IMR-90 (cell line): ENCODE measurements around the gene FDX1. TPM values are rescaled to one million over a fixed set of nuclear protein-coding genes. Genes with fewer than 3 reads are reported as not detected.

Source experiments
- ATAC-seq: fragments of 200-7000 bp; cut with Tn5 transposase; 2 replicates; pipeline ENCODE4 v1.9.1; 2020; ENCODE audit warnings: low read depth, mild to moderate bottlenecking, moderate library complexity
- BruUV-seq: library from RNA; stranded (reverse); fragments of 400-500 nt; replicated peaks from 2 replicates; lab custom pipeline; 2021; lab: Mats Ljungman, UMichigan
- CTCF ChIA-PET: fragments of 300-600 bp; formaldehyde crosslinking; extraction: SDS; loops from one replicate; lab custom pipeline; 2021; ENCODE audit warnings: antibody characterized with exemption; lab: Yijun Ruan, JAX
- POLR2A ChIA-PET: fragments of 300-600 bp; sonication (Branson Sonifier 250); formaldehyde crosslinking; loops from one replicate; lab custom pipeline; 2022; ENCODE audit warnings: antibody characterized with exemption; ENCODE audit not compliant: unreplicated experiment; lab: Charles Lee
- DNase-seq: peaks from one replicate; pipeline ENCODE4 v3.0.0; 2013
- H2AFZ ChIP-seq: replicated peaks from 2 replicates; pipeline ENCODE3; 2013; ENCODE audit warnings: low read length, mild to moderate bottlenecking; ENCODE audit not compliant: poor library complexity
- H2AK5ac ChIP-seq: 2 replicates; pipeline ENCODE4 v1.6.1; 2013; ENCODE audit warnings: low read depth, low read length, inconsistent platforms
- H2AK9ac ChIP-seq: replicated peaks from 2 replicates; pipeline ENCODE3; 2013; ENCODE audit warnings: mild to moderate bottlenecking, low read depth, low read length, moderate library complexity; ENCODE audit not compliant: poor library complexity
- H2BK120ac ChIP-seq: 2 replicates; pipeline ENCODE4 v1.6.1; 2013; ENCODE audit warnings: low read depth, low read length, inconsistent platforms
- H2BK15ac ChIP-seq: 3 replicates; pipeline ENCODE4 v1.6.1; 2013; ENCODE audit warnings: low read depth, low read length, inconsistent platforms
- H2BK20ac ChIP-seq: 2 replicates; pipeline ENCODE4 v1.6.1; 2013; ENCODE audit warnings: low read depth, mild to moderate bottlenecking, inconsistent platforms, low read length, moderate library complexity
- H2BK5ac ChIP-seq: 2 replicates; pipeline ENCODE4 v1.6.1; 2013; ENCODE audit warnings: mild to moderate bottlenecking, low read depth, low read length, inconsistent platforms; ENCODE audit not compliant: poor library complexity, severe bottlenecking
- H3K14ac ChIP-seq: replicated peaks from 2 replicates; pipeline ENCODE4 v1.6.1; 2013; ENCODE audit warnings: low read depth, low read length, inconsistent platforms
- H3K18ac ChIP-seq: 2 replicates; pipeline ENCODE4 v1.6.1; 2013; ENCODE audit warnings: low read depth, low read length, control low read depth
- H3K23ac ChIP-seq: 2 replicates; pipeline ENCODE4 v1.6.1; 2013; ENCODE audit warnings: low read depth, low read length, inconsistent platforms
- H3K27ac ChIP-seq: 2 replicates; pipeline ENCODE4 v1.5.1; 2013; ENCODE audit warnings: mild to moderate bottlenecking, control low read depth, low read length; ENCODE audit not compliant: insufficient read depth
- H3K27me3 ChIP-seq: 2 replicates; pipeline ENCODE4 v1.6.1; 2013; ENCODE audit warnings: low read length; ENCODE audit not compliant: control insufficient read depth, insufficient read depth
- H3K36me3 ChIP-seq: 2 replicates; pipeline ENCODE4 v1.6.1; 2013; ENCODE audit warnings: low read length, mixed read lengths; ENCODE audit not compliant: control insufficient read depth, insufficient read depth
- H3K4ac ChIP-seq: 2 replicates; pipeline ENCODE4 v1.6.1; 2013; ENCODE audit warnings: low read depth, low read length, inconsistent platforms
- H3K4me1 ChIP-seq: 2 replicates; pipeline ENCODE4 v1.6.1; 2013; ENCODE audit warnings: low read length, mixed read lengths; ENCODE audit not compliant: control insufficient read depth, insufficient read depth
- H3K4me2 ChIP-seq: 2 replicates; pipeline ENCODE4 v1.6.1; 2013; ENCODE audit warnings: low read depth, mild to moderate bottlenecking, control low read depth, low read length, moderate library complexity
- H3K4me3 ChIP-seq: 2 replicates; pipeline ENCODE4 v1.5.1; 2013; ENCODE audit warnings: low read depth, mild to moderate bottlenecking, control low read depth, low read length, moderate library complexity; ENCODE audit not compliant: insufficient read depth
- H3K56ac ChIP-seq: 2 replicates; pipeline ENCODE4 v1.6.1; 2013; ENCODE audit warnings: low read length, inconsistent platforms; ENCODE audit not compliant: insufficient read depth; ENCODE audit errors: extremely low read depth
- H3K79me1 ChIP-seq, 2 experiments: 2 replicates each; pipeline ENCODE4 v1.6.1; 2013; ENCODE audit warnings: low read length in 2 of 2, inconsistent platforms in 1 of 2, low read depth in 1 of 2
- H3K9ac ChIP-seq: 2 replicates; pipeline ENCODE4 v1.6.1; 2013; ENCODE audit warnings: low read depth, low read length, control low read depth
- H3K9me1 ChIP-seq: 2 replicates; pipeline ENCODE4 v1.6.1; 2013; ENCODE audit warnings: low read length, inconsistent platforms; ENCODE audit not compliant: insufficient read depth
- H3K9me3 ChIP-seq: 2 replicates; pipeline ENCODE4 v1.6.1; 2013; ENCODE audit warnings: low read length; ENCODE audit not compliant: control insufficient read depth, insufficient read depth
- H4K20me1 ChIP-seq: 2 replicates; pipeline ENCODE4 v1.6.1; 2013; ENCODE audit warnings: low read length, inconsistent platforms; ENCODE audit not compliant: insufficient read depth
- H4K5ac ChIP-seq: 2 replicates; pipeline ENCODE4 v1.6.1; 2013; ENCODE audit warnings: mild to moderate bottlenecking, low read depth, low read length, control low read depth
- H4K8ac ChIP-seq, 2 experiments: 2 replicates each; pipeline ENCODE4 v1.6.1; 2013; ENCODE audit warnings: low read depth in 2 of 2, low read length in 2 of 2, control low read depth in 1 of 2, inconsistent platforms in 1 of 2
- H4K91ac ChIP-seq: 2 replicates; pipeline ENCODE4 v1.6.1; 2013; ENCODE audit warnings: low read depth, low read length, inconsistent platforms; ENCODE audit not compliant: insufficient read depth
- BHLHE40 ChIP-seq: fragments of 150-350 bp; IDR thresholded peaks from 2 replicates; pipeline ENCODE4 v1.6.1; 2016; ENCODE audit warnings: mild to moderate bottlenecking, low read depth, low read length
- CEBPB ChIP-seq: IDR thresholded peaks from 2 replicates; pipeline ENCODE4 v1.6.1; 2012; ENCODE audit warnings: low read depth, low read length, improper control_type of control experiment
- CHD1 ChIP-seq: IDR thresholded peaks from 2 replicates; pipeline ENCODE4 v1.6.1; 2012; ENCODE audit warnings: low read depth, low read length, improper control_type of control experiment
- ELK1 ChIP-seq: fragments of 150-350 bp; IDR thresholded peaks from 2 replicates; pipeline ENCODE4 v1.6.1; 2016; ENCODE audit warnings: low read depth, mild to moderate bottlenecking, low read length, moderate library complexity, borderline replicate concordance
- FOS ChIP-seq: fragments of 150-350 bp; IDR thresholded peaks from 2 replicates; pipeline ENCODE4 v1.6.1; 2016; ENCODE audit warnings: low read depth, low read length
- MAFK ChIP-seq: IDR thresholded peaks from 2 replicates; pipeline ENCODE4 v1.6.1; 2012; ENCODE audit warnings: low read depth, low read length, improper control_type of control experiment
- MAZ ChIP-seq: IDR thresholded peaks from 2 replicates; pipeline ENCODE4 v1.6.1; 2012; ENCODE audit warnings: low read depth, mild to moderate bottlenecking, low read length, improper control_type of control experiment, moderate library complexity, borderline replicate concordance
- MXI1 ChIP-seq: IDR thresholded peaks from 2 replicates; pipeline ENCODE4 v1.6.1; 2012; ENCODE audit warnings: low read depth, mild to moderate bottlenecking, low read length, moderate library complexity, borderline replicate concordance
- NFE2L2 ChIP-seq: fragments of 150-350 bp; IDR thresholded peaks from 2 replicates; pipeline ENCODE4 v1.6.1; 2016; ENCODE audit warnings: low read depth, mild to moderate bottlenecking, low read length
- POLR2A ChIP-seq: IDR thresholded peaks from 2 replicates; pipeline ENCODE4 v1.6.1; 2012; ENCODE audit warnings: mild to moderate bottlenecking, low read depth, low read length
- RAD21 ChIP-seq: IDR thresholded peaks from 2 replicates; pipeline ENCODE4 v1.6.1; 2012; ENCODE audit warnings: low read length, improper control_type of control experiment
- RCOR1 ChIP-seq: IDR thresholded peaks from 2 replicates; pipeline ENCODE4 v1.6.1; 2012; ENCODE audit warnings: mild to moderate bottlenecking, low read length, improper control_type of control experiment; ENCODE audit not compliant: insufficient replicate concordance
- RFX5 ChIP-seq: IDR thresholded peaks from 2 replicates; pipeline ENCODE4 v1.8.0; 2012; ENCODE audit warnings: low read depth, mild to moderate bottlenecking, low read length, moderate library complexity
- SMC3 ChIP-seq: fragments of 150-350 bp; IDR thresholded peaks from 2 replicates; pipeline ENCODE4 v1.6.1; 2016; ENCODE audit warnings: low read depth, mild to moderate bottlenecking, antibody characterized with exemption, low read length, moderate library complexity
- USF2 ChIP-seq: fragments of 150-350 bp; IDR thresholded peaks from 2 replicates; pipeline ENCODE4 v1.6.1; 2017; ENCODE audit warnings: mild to moderate bottlenecking, antibody characterized with exemption, low read length, low read depth
- whole genome bisulfite sequencing, 2 experiments: methylation state at CpG; one replicate each; pipeline versions ENCODE4 v1.1.5 to v1.1.7; 2013; ENCODE audit warnings: missing lambda C conversion rate in 2 of 2; ENCODE audit not compliant: insufficient read length in 1 of 2; ENCODE audit errors: extremely low coverage in 2 of 2; 5-methylcytosine and 5-hydroxymethylcytosine counted together
- dilution Hi-C: fragments of 300-500 bp; cut with HindIII; formaldehyde crosslinking; loops from one replicate; pipeline ENCODE4 v1.14.3; 2018; ENCODE audit warnings: low sequenced_read_pairs; ENCODE audit not compliant: unreplicated experiment
- in situ Hi-C: fragments of 300-500 bp; cut with MboI; formaldehyde crosslinking; loops from 3 replicates; pipeline ENCODE4 v1.14.3; 2019; ENCODE audit warnings: low sequenced_read_pairs, inconsistent platforms, mixed read lengths
- intact Hi-C: fragments of 100-400 bp; cut with micrococcal nuclease; formaldehyde crosslinking; loops from 2 replicates; pipeline ENCODE4 v1.10.0; 2022
- polyA plus RNA-seq, 3 experiments: library from polyadenylated mRNA; depleted of rRNA; stranded (reverse); fragments of >200 nt; gene quantifications; 2 replicates each; pipeline ENCODE4 v1.2.3, GENCODE V29; 2012; ENCODE audit warnings: low replicate concordance in 1 of 3
- total RNA-seq: library from RNA; depleted of rRNA; stranded (reverse); fragments of >200 nt; gene quantifications from 2 replicates; pipeline ENCODE4 v1.2.3, GENCODE V29; 2012
- TF ChIP-seq, protein P1 (sequence below): conservative IDR thresholded peaks from 2 replicates; pipeline ENCODE4 v1.5.1; 2012; ENCODE audit warnings: mild to moderate bottlenecking, low read depth, low read length, improper control_type of control experiment

Gene FDX1
- total and polyA plus RNA-seq, 2 of the 4 experiments (the other 2 are of a cell fraction) = 4.3 to 5.1 TPM

GRCh38 chr11:110474578-110474977, 44.8 kb downstream of the FDX1 start:
- H3K9ac ChIP-seq = no peak overlapping the region
- H2AFZ ChIP-seq = no peak overlapping the region
- no peak overlapping the region for H3K14ac ChIP-seq
- no CpG with 5 or more reads among the region's 1 CpG for WGBS, 2 experiments
- no peak overlapping the region for H3K23ac ChIP-seq
- no peak overlapping the region for H4K5ac ChIP-seq
- BruUV-seq = no TSS peak
- no peak overlapping the region for H3K4me3 ChIP-seq
- peaks cover 5% of the 10 kb centered on the region for H3K9me1 ChIP-seq
- no peak overlapping the region for H4K91ac ChIP-seq
- H3K4ac ChIP-seq = no peak overlapping the region
- no peak overlapping the region for H2BK120ac ChIP-seq
- no peak overlapping the region for H3K56ac ChIP-seq
- no peaks in the 10 kb centered on the region for H3K9me3 ChIP-seq
- DNase-seq = no peak
- ChIA-PET CTCF (no interaction called here), POLR2A (no interaction called here)
- no peaks in the 10 kb centered on the region for H3K27me3 ChIP-seq
- H2BK15ac ChIP-seq = no peak overlapping the region
- peaks cover 16% of the 10 kb centered on the region for H3K4me1 ChIP-seq
- H2BK5ac ChIP-seq = no peak overlapping the region
- no peaks in the 10 kb centered on the region for H4K20me1 ChIP-seq
- H4K8ac ChIP-seq = no peak overlapping the region
- peak overlapping the region; percentile 66 for H2AK9ac ChIP-seq
- no peak overlapping the region for H3K4me2 ChIP-seq
- H3K27ac ChIP-seq = no peak overlapping the region
- no peak for ATAC-seq
- TF ChIP-seq RFX5 (no peak), CEBPB (no peak), MAFK (no peak), FOS (no peak), ELK1 (no peak), NFE2L2 (no peak), POLR2A (no peak), MXI1 (no peak), USF2 (no peak), RCOR1 (no peak), CHD1 (no peak), BHLHE40 (no peak), RAD21 (no peak), SMC3 (no peak), MAZ (no peak)
- TF ChIP-seq, protein P1, sequence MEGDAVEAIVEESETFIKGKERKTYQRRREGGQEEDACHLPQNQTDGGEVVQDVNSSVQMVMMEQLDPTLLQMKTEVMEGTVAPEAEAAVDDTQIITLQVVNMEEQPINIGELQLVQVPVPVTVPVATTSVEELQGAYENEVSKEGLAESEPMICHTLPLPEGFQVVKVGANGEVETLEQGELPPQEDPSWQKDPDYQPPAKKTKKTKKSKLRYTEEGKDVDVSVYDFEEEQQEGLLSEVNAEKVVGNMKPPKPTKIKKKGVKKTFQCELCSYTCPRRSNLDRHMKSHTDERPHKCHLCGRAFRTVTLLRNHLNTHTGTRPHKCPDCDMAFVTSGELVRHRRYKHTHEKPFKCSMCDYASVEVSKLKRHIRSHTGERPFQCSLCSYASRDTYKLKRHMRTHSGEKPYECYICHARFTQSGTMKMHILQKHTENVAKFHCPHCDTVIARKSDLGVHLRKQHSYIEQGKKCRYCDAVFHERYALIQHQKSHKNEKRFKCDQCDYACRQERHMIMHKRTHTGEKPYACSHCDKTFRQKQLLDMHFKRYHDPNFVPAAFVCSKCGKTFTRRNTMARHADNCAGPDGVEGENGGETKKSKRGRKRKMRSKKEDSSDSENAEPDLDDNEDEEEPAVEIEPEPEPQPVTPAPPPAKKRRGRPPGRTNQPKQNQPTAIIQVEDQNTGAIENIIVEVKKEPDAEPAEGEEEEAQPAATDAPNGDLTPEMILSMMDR = no peak
- H3K18ac ChIP-seq = no peak overlapping the region
- in situ Hi-C loops = loop anchor here (25.0 kb wide), 2 partner anchors 238 to 963 kb away; partner anchors contain the start of gene ARHGAP20
- H2AK5ac ChIP-seq = no peak overlapping the region
- no peak overlapping the region for H2BK20ac ChIP-seq
- no peaks in the 10 kb centered on the region for H3K36me3 ChIP-seq
- intact Hi-C loops = loop anchor here (5.0 kb wide), 1 partner anchor 93 kb away; no protein-coding TSS in a partner anchor
- dilution Hi-C loops = no loop called here
- no peaks in the 10 kb centered on the region for H3K79me1 ChIP-seq
